ENCODE results near the gene ITGB6.
A peak's percentile ranks its signal among the peaks of the same experiment; 100 is the strongest.
"Not testable (repeated sequence)": the region's sequence is repeated elsewhere in the genome, so short reads cannot be mapped to it uniquely, and the experiment has no call there.

The ITGB6 gene

DNA sequence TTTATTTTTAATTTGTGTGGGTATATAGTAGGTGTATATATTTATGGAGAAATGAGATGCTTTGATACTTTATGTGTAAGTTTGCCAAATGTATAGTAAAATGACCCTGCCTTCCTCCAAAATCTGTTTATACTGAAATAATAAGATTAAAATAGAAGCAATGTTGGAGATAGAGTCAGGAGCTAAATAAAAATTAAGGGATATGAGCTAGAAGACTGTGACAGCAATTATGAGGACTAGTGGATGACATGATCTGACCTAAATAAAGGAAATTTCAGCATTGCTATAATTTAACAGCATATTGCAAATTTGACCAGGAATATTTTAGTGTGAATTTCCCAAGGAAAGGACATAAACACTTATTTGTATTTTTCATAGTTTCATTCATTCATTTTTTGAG lies 60.7 kb downstream of the ITGB6 start:
- DNase-seq: no peak

DNA sequence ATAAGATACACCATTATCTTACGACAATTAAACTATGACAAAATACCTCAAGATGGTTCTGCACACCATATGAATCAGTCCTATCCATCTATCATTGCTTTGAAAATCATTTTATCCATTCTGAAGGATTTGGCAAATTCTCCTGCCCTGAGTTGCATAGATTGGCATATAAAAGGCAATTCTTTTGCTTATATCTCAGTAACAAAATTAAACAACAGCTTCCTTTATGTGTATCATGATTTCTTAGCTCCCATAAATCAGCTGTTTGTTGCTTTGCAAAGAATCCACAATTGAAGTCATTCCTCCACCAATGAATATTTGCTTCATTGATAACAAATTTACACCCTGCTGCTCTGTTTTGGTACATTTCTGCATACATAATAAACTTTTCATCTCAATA lies 61.7 kb downstream of the ITGB6 start:
- DNase-seq: no peak

DNA sequence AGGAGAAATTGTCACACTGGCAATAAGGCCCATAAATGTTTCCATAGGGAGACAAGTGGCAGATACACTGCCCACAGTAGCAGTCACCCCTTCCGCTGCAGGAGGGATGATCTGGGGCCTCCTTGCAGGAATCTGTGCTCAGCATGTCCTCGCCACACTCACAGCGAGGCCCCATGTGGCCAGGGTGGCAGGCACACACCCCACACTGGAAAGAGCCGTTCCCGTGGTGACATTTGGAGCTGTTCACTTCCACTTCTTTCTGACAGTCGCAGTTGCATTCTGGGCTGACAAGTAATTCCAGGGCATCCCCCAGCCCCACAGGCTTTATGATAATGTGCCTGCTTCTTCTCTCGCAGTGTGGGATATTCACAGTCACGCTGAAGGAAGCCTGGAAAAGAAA lies 62.6 kb downstream of the ITGB6 start:
- no peak for DNase-seq

DNA sequence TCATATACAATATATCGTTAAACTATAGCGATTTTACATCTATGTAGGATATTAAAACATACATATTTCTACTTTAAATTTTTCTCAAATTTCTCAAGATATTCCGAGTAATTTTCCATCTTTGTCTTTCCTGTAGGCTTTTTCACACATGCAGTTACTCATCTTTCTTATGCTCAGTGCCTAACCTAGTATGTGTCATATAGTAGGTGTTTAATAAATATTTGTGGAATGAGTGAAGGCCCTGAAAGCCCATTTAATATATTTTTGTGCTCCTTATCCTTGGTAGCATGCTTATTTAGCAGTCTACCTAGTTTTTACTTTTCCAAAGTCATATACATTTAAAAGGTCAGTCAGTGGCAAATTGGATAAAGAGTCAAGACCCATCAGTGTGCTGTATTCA lies 67.3 kb downstream of the ITGB6 start:
- DNase-seq: no peak

DNA sequence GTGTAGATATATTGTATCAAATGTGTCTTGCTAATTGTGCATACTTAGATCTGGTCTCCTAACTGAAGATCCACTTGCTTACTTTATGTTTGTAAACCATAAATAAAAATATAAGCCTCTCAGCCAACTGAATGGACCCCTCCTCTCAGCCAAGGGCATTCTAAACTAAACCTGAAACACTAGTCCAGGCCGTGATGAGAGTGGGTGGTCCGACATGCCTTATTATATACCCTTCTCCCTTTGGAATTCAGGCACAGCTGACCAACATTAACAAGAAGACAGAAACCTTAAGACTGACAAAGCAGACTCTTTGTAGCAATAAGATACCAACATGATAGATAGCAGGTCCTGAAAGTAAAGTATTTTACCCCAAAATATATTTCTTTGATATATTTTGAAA lies 73.3 kb downstream of the ITGB6 start:
- no peak for DNase-seq

DNA sequence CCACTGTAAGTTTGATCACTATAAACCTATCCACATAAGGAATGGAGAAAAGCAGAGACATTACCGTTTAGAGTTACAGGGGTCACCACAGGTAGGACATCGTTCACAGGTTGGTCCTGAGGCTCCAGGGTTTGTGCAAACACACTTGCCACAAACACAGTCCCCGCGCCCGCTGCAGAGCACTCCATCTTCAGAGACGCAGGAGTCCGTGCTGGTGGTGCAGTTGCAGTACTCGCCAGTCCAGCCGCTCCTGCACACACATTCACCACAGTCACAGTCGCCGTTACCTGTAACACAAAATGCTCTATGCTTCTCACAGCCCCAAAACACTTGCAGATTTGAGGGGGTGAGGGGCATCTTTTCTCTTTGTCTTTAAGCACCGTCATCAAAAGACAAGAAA lies 73.8 kb downstream of the ITGB6 start:
- no peak for DNase-seq

DNA sequence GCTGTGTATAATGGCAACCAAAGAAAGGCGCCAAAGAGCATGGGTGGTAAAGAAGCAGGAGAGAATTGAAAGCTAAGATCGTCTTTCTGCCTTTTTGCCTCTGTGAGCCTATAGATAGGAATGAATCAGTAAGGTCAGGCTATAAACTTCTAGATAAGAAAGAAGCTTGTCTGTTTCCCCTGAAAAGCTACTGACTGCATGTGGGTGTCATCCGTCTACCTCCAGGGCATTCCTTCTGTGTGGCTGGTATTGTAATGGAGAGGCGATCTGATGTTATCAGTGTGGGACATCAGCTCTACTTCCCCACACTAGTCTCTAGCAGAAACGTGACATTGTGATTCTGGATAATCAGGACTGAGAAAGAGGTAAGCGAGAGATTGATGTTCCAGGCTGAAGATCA lies 74.2 kb downstream of the ITGB6 start:
- DNase-seq: no peak

DNA sequence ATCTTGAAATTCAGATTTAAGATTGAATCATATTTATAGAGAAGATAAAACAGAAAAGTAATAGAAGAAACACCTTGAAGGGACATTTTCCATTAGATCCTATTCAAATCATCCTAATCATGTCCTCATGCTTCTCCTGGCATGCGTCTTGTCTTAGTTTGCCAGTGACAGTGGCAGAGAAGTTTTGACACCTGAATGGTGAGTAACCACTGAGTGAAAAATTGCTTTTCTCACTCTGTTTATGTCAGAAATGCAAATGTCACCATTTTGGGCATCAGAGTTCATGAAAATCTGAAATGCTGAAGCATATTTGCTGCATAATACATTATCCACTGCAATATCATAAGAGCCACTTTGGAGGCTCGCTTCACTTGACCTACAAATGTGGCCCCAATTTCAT lies 74.7 kb downstream of the ITGB6 start:
- no peak for DNase-seq

DNA sequence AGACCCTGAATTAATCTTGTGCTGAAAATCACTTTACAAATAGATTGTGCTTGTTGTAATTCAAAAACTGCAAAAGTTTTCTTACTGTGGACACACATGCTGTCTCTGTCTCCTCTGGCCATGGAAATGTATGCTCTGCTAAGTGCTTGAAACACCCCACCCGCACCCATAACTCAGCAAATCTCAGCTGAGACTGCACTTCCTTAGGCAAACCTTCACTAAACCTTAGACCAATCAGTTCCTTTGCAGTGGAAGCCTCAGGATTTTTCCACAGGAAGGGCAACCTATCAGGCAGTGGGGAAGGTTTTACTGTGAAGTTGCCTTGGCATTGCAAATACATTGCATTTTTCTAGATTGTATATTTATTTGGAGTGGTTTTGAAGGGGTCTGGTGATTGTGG lies 75.5 kb downstream of the ITGB6 start:
- no peak for DNase-seq

DNA sequence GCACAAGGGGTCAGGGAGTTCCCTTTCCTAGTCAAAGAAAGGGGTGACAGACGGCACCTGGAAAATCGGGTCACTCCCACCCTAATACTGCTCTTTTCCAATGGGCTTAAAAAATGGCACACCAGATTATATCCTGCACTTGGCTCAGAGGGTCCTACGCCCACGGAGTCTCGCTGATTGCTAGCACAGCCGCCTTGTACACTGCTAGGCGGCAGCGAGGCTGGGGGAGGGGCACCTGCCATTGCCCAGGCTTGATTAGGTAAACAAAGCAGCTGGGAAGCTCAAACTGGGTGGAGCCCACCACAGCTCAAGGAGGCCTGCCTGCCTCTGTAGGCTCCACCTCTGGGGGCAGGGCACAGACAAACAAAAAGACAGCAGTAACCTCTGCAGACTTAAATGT lies 85.4 kb downstream of the ITGB6 start:
- DNase-seq: not testable (repeated sequence)

DNA sequence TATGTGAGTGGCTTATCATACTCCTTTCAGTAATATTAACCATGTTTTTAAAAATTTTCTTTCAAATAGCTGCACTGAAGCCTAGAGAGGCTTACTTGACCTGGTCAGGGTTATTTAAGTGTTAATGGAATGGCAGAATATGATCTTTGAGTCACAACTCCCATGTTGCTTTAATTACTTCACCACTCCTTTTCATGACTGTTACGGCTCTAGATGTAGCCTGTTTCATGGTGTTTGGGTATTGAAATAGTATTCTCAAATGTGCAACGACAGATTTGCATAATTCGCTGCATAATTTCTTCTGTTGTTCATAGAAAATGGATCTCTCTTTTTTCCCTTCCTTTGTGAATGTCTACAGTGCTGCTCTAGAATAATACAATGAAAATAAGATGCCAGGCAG lies 86.1 kb downstream of the ITGB6 start:
- no peak for DNase-seq

DNA sequence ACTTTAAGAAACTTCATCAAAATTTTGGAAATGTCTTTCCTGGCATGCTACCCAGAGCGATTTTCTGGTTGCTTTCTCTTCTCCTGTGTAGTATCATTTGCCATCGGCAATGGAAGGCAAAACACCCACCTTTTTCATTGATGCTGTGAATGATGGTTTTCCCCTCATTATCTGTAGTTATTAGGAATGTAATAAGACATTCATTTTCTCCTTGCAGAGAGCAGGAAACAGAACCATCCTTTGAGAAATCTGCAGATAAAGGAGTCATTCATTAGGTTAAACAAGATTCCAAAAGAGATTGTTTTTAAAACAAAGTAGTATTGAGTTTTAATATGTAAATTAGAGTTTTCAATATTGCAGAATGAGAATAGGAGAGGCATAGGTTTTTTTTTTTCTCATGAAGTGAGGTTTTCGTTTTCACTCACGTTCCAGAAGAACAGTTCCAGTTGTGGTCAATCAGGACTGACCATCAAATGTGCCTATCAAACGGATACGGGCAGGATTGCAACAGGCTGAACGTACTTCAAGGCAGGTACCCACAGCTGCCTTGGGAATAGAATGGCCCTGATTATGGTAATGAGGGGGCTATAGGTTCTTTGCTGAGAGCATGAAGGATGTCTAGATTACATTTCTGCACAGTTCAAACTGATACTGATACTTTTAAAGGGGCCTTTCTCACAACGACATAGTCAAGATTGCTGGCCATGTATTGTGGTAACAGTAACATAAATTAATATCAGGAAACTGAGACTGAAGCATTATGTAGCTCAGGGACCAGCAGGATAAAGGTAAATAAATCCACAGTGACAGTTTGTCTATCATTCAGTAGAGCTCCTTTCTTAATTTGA lies 87.9 kb downstream of the ITGB6 start:
- DNase-seq: no peak

DNA sequence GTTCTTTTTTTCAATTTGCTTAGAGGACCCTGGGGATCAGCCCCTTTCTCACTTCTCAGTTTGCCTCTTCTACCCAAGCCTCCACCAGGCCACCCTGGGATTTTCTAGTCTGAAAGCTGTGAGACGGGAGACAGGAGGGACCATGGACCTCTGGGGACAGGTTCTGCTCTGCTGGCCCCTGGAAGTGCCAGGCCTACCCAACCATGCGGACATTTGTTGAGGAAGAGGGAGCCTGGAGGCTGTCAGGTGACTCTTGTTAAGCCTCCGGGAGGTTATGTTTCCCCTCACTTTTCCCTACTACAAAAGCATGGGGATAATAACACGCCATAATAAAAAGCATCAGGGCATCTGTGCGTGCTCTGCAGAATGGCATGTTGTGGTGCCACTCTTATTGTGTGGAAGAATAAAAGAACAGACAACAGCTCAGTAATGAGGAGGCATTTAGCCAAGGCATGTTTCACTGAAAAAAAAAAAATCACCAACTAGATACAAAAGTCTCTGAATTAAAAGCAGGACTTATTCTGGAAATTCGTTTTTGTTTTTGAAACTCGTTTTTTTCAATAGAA lies 89.3 kb downstream of the ITGB6 start:
- no peak for DNase-seq

DNA sequence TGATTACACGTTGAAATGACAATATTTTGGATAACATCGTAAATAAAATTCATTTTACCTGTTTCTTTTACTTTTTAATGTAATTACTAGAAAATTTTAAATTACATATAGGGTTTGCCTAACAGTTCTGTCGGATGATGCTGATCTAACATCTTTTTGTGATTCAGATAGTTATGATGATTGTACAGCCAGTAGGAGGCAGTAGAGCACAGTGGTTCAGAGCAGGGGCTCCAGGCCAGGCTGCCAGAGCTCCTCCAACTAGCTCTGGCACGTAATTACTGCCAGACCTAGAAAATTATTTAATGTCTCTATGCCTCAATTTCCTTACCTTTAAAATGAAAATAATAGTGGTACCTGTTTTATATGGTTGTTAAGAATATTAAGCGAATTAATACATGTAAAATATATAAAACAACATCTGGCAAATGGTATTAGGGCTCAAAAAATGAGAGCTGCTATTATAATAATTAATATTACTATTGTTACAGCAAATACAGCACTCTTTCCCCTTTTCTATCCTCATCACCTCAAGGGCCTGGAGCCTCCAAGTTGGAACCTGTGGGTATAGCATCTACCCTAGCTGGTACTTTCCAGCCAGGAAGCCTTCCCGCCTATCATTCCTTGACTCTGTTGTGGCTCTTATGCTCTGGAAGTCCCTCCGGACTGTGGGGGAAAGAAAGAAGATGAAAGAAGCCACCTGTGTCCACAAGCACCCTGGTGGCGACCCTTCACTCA lies 90.0 kb downstream of the ITGB6 start:
- peak; percentile 16 for DNase-seq

DNA sequence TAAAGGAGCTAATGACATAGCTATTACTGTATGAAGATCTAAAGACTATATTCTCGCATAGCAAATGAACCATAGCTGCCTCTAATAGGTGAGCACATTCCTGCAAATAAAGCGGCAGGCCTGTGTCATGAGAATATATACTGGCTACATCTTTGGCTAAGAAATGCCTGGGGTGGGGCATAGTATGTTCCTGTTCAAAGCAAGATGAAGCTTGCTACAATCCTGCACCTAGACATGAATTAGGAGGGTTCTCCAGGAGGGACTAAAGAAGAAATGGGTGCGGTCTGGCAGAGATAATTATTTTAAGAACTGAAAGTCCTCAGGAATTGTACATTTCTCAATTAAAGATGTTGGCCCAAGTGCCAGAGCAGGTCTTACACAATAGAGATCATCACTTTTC lies 90.8 kb downstream of the ITGB6 start:
- no peak for DNase-seq

DNA sequence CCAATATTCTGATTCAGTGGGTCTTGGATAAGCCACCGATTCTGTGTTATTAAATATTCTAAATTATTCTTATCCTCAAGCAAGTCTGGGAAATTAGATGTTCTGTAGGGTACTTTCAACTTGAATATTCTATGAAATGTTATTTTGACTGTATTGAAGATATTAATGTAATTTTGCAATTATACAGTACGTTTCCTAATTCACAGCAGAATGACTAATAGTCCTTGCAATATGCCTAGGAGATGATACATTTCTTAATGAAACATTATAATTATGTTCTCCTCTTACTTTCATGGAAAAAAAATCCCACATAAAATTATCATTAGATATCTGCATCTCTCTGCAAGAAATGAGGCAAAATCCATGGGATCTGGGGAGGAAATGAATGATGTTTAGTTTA lies 91.4 kb downstream of the ITGB6 start:
- no peak for DNase-seq

DNA sequence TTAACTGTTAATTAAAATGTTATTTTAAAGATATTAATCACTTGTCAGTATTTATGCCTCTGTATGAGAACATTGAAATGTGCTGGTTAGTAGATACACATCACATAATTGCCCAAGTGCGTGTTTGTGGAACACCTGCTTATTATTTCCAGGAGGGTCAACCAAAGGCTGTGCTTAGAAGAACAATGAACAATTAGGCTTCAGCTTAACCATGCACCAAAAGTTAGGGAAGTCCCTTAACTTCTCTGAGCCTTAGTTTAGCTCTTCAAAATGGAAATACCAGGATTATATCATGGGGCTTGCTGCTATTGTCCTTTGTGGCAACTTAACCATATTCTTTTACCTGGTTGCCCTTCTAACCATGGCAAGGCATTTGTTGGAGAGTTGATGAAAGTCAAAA lies 94.7 kb downstream of the ITGB6 start:
- no peak for DNase-seq

DNA sequence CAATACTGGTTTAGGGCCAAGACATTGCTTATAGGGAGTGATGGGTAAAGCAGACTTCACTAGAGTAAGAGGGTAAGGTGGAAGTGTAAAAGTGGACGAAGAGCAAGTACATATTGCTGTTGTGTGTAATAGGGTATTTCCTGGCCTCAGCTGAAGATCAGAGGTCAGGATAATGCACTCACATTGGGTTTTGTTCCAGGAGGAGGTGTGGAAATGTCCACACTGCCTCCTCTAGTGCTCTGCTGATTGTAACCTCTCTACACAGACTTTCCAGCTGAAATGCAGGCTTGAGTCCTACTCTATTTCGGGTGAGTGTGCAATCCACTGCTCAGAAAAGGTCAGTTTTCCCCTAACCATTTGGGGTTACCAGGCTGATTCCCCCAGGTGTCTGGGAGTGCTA lies 96.0 kb downstream of the ITGB6 start:
- no peak for DNase-seq

DNA sequence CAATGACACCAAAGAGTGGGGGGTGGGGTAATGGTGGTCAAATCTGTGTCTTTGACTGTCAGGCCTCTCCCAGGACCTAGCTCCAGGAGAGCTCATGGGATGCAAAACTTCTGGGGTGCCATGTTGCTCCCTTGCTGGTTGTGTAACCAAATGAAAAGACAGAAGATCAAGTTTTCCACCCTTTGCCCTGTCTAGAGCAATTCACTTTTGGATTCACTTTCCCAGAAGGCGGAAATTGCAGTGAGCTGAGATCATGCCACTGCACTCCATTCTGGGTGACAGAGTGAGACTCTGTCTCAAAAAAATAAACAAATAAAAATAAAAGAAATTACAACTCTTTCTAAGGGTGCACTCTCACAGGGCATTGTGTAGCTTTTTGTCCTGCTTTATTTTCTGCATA lies 102.7 kb downstream of the ITGB6 start:
- no peak for DNase-seq

DNA sequence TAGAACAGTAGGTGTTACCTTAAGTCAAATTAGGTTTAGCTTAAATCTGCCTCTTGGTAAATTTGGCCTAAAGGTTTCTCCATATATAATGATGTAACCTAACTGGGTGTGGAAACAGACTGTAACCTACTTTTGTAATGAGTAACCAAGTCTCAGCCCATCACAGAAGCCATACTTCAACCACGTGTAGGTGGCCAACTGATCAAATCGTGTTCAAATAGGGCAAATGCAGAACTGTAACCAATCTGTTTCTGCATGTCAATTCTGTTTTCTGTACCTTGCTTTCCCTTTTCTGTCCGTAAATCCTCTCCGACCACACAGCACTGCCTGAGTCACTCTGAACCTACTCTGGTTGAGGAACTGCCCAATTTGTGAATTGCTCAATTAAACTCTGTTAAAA lies 103.7 kb downstream of the ITGB6 start:
- DNase-seq: no peak

DNA sequence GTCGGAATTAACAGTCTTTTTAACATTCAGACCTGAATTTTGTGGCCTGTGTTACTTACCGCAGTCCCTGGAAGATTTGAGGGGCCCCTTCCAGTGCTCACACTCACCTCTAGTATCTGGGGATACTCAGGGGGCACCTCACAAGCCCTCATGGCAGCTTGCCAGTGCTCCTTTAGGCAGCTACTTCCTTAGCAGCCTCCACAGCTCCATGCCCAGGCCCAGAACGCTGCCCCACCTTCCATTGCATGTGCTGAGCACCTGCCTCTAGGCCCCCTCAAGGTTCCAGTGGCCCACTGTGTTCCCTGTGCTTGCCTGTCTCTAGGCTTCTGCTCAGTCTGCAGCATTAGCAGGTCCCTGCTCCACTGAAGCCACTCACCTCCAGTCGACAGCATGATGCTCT lies 107.6 kb downstream of the ITGB6 start:
- DNase-seq: no peak

DNA sequence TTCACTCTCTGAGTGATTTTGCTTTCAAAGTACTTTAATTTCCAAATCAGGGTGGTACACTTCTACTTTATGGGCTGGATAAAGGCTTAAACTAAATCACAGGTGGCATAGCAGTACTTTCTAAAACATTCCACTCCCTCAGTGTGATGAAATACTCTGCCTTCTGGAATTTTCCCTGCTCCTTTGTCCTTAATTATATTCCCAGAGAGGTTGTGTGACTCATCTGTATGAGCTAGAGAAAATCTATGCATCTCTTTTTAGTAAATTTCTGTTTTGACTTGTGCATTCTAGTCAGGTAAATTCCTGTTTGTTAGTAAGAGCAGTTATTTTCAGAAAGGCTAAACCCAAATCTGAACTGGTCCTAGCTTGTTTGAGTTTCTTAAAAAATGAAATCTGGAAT lies 108.7 kb downstream of the ITGB6 start:
- DNase-seq: no peak

DNA sequence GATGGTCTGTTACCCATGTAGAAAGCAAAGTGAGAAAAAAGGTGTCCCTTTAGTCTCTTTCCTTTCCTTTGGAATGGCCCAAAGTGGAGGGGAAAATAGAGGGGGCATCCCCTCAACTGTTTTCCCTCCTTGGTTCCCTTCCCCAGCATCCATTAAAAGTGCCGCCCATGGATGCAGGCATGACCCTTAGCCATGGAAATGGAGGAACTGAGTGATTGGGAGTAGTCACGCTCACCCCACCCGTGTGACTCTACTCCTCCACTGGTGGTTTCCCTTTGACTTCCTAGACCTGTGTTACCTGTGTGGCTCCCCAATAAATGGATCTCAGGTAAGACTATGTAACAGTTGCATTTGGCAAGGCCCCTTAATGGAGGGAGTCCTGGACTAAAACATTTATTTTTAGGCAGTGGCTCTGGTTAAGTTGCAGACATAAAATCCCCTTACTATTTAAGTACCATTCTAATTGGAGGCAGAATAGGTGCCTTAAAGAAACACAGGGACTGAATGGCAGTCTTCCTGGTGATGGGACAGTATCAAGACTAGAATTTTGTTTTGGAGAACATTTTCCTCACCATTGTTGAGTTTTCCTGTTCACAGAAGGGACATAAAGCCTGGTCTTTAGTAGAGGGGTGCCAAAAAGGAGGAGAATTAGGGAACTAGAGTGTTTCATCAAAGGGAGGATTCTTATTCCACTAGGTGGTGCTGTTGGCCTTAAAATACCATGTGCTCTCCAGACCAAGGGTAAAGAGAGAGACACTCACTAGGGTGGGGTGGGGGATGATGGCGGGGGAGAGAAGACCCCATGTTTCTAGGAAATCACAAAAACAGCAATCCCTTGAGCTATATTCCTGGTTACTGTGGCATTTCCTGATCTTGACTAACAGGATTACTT lies 112.0 kb downstream of the ITGB6 start:
- no peak for DNase-seq
